Activated T-cell treated with anti-CD3 and anti-CD28 coated beads for 24 hours (primary cell): ENCODE results near the gene CDK2AP2.
"Not testable (repeated sequence)": the region's sequence is repeated elsewhere in the genome, so short reads cannot be mapped to it uniquely, and the experiment has no call there.

Source experiments
- DNase-seq: peaks from one replicate; pipeline ENCODE4 v3.0.0-alpha.2; 2020; ENCODE audit warnings: low read depth

The CDK2AP2 gene

DNA sequence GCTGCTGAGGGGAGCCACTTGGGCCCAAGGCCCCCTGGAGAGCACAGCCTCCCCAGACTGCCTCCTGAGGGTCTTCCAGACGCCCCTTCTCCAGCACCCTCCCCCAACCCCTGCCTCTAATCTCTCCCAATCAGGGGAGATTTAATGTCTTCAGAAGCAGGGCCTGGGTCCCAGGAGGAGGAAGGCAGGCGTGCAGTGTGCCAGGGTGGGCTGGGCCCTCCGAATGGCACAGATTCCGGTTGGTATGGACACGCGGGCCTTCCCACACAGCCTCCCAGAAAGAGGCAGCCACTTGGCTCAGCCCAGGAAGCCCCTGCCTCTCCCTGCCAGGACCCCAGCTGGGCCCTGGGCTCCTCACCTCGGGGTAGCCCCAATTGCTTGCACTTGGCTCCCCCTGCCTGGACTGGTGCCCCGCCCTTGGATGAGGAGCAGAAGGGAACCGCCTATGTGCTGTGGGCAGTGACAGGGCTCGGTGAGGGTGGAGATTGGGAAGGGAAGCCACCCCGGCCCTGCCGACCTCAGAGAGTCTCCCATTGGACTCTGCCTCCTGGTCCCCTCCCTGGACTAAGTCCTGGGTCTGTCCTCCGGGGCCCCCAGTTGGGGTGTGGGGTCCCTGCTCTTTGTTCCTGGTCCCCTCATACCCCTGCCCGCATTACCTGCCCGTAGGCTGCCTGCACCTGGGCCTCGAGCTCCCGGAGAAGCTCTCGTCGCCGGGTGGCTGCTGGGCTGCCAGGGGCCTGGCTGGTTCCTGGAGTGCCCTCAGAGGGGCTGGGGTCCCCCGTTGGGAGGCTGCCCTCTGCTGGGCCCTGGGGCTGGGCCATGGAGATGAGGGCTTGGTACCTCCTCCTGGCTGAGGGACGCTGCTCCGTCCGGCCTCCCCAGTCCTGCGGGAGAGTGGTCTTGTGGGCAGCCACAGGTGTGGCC lies 15.9 kb upstream of the CDK2AP2 start:
- no peak for DNase-seq

GRCh38 chr11:67522844-67523555 lies 15.0 kb upstream of the CDK2AP2 start, which contains the start of gene CABP2:
TSS of gene CABP2 (minus strand) at chr11:67523446. CDS start at chr11:67523326, 120 bp downstream.
- DNase-seq: no peak

- DNase-seq: no peak
Observed at GRCh38 chr11:67522338-67522737, 14.4 kb upstream of the CDK2AP2 start.

GRCh38 chr11:67521924-67522323 lies 14.0 kb upstream of the CDK2AP2 start:
- DNase-seq: no peak

GRCh38 chr11:67520856-67521824 lies 13.2 kb upstream of the CDK2AP2 start:
- no peak for DNase-seq

DNA sequence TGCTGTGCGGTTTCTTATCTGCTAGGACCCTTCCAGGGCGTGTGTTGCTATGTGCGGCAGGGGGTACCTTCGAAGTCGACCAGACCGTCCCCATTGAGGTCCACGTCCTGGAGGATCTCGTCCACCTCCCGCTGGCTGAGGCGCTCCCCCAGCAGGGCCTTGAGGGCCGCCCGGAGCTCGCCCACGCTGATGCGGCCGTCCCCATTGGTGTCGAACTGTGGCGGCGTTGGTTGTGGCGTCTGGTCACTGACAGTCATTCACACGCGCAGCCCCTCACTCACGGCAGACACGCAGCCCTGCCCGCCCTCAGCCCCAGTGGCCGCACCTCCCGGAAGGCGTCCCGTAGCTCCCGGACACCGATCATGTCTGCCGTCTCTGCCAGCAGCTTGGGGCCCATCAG lies 11.8 kb upstream of the CDK2AP2 start:
- no peak for DNase-seq

- DNase-seq: no peak
Observed at GRCh38 chr11:67517784-67518552, 10.0 kb upstream of the CDK2AP2 start.

GRCh38 chr11:67516806-67517205 lies 8.8 kb upstream of the CDK2AP2 start:
- DNase-seq: no peak

- DNase-seq: no peak
Observed at GRCh38 chr11:67514116-67514515, 6.2 kb upstream of the CDK2AP2 start.

- DNase-seq: not testable (repeated sequence)
Observed at GRCh38 chr11:67511558-67511957, 3.6 kb upstream of the CDK2AP2 start.

GRCh38 chr11:67510023-67510345 lies 2.0 kb upstream of the CDK2AP2 start:
- DNase-seq: no peak

DNA sequence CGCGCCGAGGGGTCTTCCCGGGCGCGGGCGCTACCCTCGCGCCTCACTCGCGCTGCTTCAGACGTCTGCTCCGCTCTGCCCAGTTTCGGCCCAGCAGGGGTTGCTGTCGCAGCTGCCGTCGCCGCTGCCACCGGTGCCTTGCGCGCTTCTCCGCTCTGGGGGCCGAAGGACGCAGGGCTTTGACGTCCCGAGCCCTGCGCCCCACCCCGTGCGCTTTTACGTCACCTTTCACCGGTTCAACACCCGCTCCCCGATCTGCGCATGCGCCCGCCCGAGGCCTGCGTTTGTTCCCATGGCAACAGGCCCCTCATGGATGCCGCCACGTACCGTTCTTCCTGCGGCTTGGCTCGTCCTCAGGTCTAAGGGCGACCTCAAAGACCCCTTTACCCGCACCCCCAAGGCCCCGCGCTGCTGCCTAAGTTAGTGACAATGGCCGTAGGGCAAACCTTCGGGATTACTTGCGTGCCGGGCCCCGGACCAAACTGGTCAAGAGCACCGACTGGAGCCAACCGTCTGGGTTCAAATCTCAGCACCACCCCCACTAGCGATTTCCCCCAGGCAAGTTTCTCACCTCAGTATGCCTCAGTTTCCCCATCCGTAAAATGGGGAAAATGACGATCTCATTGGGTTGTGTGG lies 642 bp upstream of the CDK2AP2 start:
- peak; percentile 98 for DNase-seq

DNA sequence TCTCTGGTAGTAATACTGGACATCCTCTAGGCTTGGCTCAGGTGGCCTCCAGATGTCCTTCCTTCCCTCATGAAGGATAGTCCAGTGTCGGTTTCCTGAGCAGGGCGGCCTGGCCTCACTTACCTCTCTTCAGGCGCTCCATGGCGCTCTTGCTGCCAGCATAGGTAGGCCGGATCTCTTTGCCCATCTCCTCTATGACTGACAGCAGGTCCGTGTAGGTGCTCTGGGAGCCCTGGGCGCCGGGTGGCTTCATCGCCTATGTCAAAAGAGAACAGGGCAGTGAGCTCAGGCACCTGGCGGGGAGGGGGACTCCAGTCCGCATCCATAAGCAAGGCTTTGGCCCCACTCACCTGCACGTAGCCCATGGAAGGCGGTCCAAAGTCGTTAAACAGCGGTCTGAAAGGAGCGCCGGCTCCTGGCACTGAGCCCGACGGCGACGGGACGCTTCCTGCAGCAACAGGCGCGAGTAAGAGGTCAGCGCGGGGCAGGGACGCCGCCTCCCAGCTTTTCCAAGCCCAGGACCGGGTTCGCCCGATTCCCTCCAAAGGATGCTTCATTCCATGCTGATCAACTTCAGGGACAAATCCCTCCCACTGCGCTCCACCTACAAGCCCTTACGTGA lies 609 bp downstream of the CDK2AP2 start:
- DNase-seq: no peak

GRCh38 chr11:67506426-67507051 lies 1.4 kb downstream of the CDK2AP2 start:
- DNase-seq: no peak

- DNase-seq: peak; percentile 85
Observed at GRCh38 chr11:67505605-67506396, 2.2 kb downstream of the CDK2AP2 start.

DNA sequence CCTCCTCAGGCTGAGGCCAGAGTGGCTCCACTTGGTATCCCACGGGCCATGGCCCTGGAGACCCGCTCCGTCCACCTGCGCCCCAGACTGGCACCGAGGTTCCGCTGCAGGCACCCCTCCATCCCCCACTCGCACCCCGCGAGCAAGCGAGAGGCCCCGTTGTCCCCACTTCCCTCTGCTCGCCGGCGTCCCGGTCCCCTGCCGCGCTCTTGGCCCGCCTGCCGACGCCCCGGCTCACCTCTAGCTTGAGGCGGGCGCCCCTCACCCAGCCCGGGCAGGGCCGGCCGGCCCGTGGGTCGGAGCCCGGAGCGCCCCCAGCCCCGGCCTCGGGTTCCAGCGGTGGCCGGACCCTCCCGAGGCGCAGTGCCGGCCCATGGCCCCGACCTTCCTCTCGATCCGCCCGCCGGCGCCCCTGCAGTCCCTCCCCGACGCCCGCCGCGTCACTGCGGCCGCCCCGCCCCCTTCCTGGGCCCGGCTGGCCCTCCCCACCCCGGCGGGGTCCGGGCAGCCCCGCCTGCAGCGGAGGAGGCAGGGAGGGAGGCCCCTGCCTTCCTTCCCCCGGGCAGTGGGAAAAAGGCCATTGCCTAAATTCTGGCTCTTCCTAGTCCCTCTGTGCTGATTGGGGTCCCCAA lies 2.9 kb downstream of the CDK2AP2 start, which contains the start of gene PITPNM1:
Gene PITPNM1 (minus strand): TSS at position 414 of the 632 bp plus-strand sequence. CDS start 1,183 bp downstream, outside the sequence.
- DNase-seq: peak; percentile 69

DNA sequence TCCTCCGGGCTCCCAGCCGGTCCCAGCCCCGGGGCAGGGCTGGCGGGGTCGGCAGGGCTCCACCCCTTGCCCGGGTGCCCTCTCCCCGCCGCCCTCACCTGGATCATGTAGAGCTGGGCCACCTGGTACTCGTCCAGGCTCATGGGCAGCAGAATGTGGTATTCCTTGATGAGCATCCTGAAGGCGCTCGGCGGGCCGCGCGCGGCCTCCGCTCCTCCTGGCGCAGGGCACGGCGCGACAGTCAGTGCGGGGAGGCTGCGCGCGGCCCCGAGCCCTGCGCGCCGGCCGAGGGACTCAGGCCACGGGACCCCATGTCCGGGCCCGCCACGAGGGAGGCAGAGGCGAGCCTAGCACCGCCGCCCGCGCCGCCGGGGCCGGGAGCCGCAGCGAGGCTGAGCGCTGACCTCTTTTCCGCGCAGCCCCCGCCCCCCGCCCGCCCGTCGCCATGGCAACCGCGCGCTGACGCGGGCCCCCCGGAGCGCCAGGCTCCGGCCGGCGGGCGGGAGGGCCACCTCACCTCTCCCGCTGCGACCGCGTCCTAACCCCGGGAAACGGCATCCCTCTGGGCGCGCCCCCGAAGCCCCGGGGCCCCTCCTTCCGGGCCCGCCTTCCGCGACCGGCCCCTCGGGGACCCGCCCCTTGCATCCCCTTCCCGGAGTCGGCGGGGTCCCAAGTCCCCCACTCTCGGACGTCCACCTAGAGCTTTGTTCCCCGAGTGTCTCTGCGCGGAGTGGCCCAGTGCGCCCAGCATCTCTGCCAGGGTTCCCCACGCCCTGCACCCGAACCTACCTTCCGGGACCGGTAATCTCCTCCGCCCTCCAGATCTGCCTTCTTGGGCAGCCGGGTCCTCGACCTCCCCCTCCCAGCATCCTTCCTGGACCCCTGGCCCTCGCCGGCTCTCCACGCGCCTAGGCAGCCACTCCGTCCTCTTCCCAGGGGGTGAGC lies 3.7 kb downstream of the CDK2AP2 start:
- peak; percentile 16 for DNase-seq
